SK-N-MC (cell line): Measurements from ENCODE around the gene AQP1.

Source experiments
- DNase-seq: peaks from one replicate; pipeline ENCODE4 v3.0.0-alpha.2; 2011; ENCODE audit warnings: low read depth, low spot score
- H3K27ac ChIP-seq: fragments of 200-600 bp; sonication (generic); 2 replicates; pipeline ENCODE4 v1.5.1; 2016; ENCODE audit warnings: mixed run types
- H3K36me3 ChIP-seq: fragments of 200-600 bp; sonication (generic); 2 replicates; pipeline ENCODE4 v1.6.1; 2017; ENCODE audit warnings: antibody characterized with exemption, low read length, mixed read lengths; ENCODE audit not compliant: insufficient read depth
- H3K4me3 ChIP-seq: fragments of 200-600 bp; sonication (generic); 2 replicates; pipeline ENCODE4 v1.5.1; 2016
- H3K9ac ChIP-seq: fragments of 200-600 bp; sonication (generic); 2 replicates; pipeline ENCODE4 v1.8.0; 2017; ENCODE audit warnings: mixed run types, mixed read lengths; ENCODE audit not compliant: insufficient read length
- H3K9me3 ChIP-seq: fragments of 200-600 bp; sonication (generic); 2 replicates; pipeline ENCODE4 v1.6.1; 2017; ENCODE audit warnings: low read depth, mild to moderate bottlenecking, antibody characterized with exemption, low read length, moderate library complexity, mixed read lengths
- EZH2 ChIP-seq: fragments of 200-600 bp; sonication (generic); IDR thresholded peaks from one replicate; pipeline ENCODE4 v1.6.1; 2017; ENCODE audit warnings: antibody characterized with exemption
- FOXP2 ChIP-seq: optimal IDR thresholded peaks from 2 replicates; pipeline ENCODE3; 2011; ENCODE audit warnings: mild to moderate bottlenecking, moderate library complexity; ENCODE audit not compliant: insufficient read depth; ENCODE audit errors: extremely low read length, control extremely low read depth
- POLR2AphosphoS5 ChIP-seq: IDR thresholded peaks from 2 replicates; pipeline ENCODE4 v1.6.1; 2012; ENCODE audit warnings: mild to moderate bottlenecking, low read depth, low read length, borderline replicate concordance

The AQP1 gene

GRCh38 chr7:30931161-30931928 lies 19.7 kb downstream of the AQP1 start:
- Histone ChIP-seq H3K27ac (no peak overlapping the region), H3K9me3 (no peaks in the 10 kb centered on the region), H3K4me3 (no peak overlapping the region), H3K36me3 (no peaks in the 10 kb centered on the region), H3K9ac (no peak overlapping the region)
- DNase-seq = no peak
- TF ChIP-seq FOXP2 (no peak), POLR2AphosphoS5 (no peak), EZH2 (no peak)

GRCh38 chr7:30931929-30932540 lies 20.4 kb downstream of the AQP1 start:
- Histone ChIP-seq H3K9me3 (no peaks in the 10 kb centered on the region), H3K36me3 (no peaks in the 10 kb centered on the region), H3K4me3 (no peak overlapping the region), H3K27ac (no peak overlapping the region), H3K9ac (no peak overlapping the region)
- no peak for DNase-seq
- no peak for TF ChIP-seq POLR2AphosphoS5
- no peak for TF ChIP-seq EZH2
- TF ChIP-seq FOXP2 = no peak

DNA sequence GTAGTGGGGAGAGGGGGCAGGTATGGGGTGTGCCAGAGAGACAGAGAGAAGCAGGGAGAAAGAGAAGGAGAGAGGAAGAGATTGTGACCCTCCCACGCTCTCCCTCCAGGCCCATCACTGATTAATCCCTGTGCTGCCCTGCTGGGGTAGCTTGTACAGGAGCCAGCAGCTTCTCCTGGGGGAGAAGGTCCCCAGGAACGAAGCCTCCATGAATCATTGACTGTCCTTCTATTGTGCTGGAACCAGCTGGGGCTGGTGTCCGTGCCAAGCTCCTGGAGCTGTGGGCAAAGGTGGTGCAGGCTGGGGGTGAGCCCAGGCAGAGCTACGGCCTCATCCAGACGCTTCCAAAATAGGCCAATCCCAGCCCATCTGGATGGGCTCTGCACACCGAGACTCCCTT lies 20.9 kb downstream of the AQP1 start:
- Histone ChIP-seq H3K9ac (no peak overlapping the region), H3K27ac (no peak overlapping the region), H3K4me3 (no peak overlapping the region), H3K9me3 (no peaks in the 10 kb centered on the region), H3K36me3 (no peaks in the 10 kb centered on the region)
- TF ChIP-seq POLR2AphosphoS5 (no peak), FOXP2 (no peak), EZH2 (no peak)
- no peak for DNase-seq

DNA sequence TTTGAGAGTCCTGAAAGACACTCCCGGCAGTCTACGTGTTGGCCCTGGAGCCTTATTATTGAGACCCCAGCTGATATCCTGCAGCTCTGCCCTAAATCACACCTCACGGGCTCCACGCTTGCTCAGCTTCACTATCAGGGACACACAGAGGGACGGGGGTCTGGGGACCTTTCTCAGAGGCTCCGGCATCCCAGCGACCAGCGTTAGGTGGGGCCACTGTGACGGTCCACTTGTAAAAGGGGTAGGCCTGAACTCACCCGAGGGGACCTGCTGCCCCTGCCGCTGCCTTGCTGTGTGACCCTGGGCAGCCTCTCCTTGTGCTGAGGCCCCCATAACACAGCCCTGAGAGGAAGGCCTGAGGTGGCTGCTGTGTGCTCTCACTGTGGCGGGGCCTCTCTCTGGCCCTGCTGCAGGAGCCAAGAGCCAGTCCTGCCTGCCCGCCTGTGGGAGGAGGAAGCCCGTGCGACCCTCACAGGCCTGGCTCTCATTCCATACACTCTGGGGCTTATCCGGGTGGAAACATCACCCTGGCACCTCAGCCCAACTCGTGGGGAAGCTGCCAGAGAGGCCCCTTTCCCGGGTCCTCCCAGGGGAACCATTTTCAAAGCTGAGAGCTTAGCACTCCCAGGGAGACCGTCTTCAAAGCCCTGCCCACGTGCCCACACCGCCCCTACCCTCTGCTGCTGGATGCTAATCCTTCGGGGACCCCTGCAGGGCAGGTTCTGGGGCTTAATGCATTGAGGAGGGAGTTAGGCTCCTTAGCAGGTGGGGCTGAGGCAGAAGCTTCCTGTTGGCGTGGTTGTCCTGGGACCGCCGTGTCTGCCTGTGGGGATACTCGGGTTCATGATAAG lies 21.7 kb downstream of the AQP1 start:
- no peak for DNase-seq
- TF ChIP-seq EZH2 (no peak), FOXP2 (no peak)
- Histone ChIP-seq H3K9me3 (no peaks in the 10 kb centered on the region), H3K36me3 (no peaks in the 10 kb centered on the region), H3K4me3 (no peak overlapping the region), H3K9ac (no peak overlapping the region), H3K27ac (no peak overlapping the region)

GRCh38 chr7:30934225-30934624 lies 22.6 kb downstream of the AQP1 start:
- Histone ChIP-seq H3K36me3 (no peaks in the 10 kb centered on the region), H3K9ac (no peak overlapping the region), H3K9me3 (no peaks in the 10 kb centered on the region), H3K27ac (no peak overlapping the region), H3K4me3 (no peak overlapping the region)
- DNase-seq = no peak
- TF ChIP-seq POLR2AphosphoS5 = no peak
- TF ChIP-seq FOXP2 = no peak
- TF ChIP-seq EZH2 = no peak

DNA sequence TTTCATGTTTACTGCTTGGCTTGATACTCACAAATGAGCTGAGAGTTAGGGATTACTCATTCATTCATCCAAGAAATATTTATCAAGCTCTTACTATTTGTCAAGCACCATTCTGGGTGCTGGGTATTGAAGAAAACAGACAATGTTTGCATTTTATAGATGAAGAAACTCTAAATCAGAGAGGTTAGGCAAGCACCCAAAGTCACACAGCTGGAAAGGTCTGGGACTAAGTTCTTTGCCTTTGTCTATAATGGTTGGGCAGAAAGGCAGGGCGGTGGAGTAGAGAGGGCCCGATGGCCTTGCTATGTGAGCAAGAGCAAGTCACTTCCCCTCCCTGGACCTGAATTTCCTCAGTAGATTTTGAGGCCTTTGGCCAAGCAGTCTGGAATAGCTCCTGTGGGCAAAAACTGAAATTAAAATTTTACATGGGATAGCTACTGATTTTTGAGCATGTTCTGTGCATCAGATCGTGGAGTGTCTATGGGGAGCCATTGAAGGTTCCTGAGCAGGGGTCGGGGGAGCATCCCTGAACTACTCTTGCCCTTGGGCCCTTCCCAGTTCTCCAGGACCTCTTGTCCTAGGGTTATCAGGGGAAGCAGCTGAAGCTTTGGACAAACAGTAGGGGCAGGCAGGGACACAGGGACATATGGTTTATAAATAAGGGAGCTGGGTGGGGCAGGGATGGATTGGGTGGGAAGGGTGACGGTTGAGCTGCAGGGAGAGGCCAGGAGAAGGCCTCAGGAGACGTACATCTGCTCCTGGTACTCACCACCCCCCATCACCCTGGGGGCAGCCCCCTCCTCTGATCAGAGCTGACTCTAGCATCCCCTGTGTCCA lies 23.3 kb downstream of the AQP1 start:
- H3K4me3 ChIP-seq = no peak overlapping the region
- no peak overlapping the region for H3K27ac ChIP-seq
- H3K36me3 ChIP-seq = no peaks in the 10 kb centered on the region
- no peaks in the 10 kb centered on the region for H3K9me3 ChIP-seq
- H3K9ac ChIP-seq = no peak overlapping the region
- TF ChIP-seq POLR2AphosphoS5 (no peak), EZH2 (no peak)
- no peak for DNase-seq

DNA sequence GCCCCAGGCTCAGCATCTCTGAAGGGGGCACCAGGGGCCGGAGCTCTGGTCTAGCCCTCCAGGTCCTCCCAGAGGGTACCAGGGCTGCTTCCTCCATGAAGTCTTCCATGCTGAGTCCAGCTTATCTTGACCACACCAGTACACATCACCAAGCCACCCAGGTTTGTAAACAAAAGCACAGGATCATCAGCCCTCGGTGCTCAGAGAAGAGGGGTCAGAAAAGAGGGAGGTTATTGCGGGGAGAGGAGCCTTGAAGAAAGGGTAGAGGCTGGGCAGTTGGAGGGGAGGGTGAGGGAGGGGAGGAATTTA lies 23.9 kb downstream of the AQP1 start:
- no peaks in the 10 kb centered on the region for H3K9me3 ChIP-seq
- no peak for DNase-seq
- H3K36me3 ChIP-seq = no peaks in the 10 kb centered on the region
- no peak overlapping the region for H3K27ac ChIP-seq
- no peak for TF ChIP-seq FOXP2
- TF ChIP-seq POLR2AphosphoS5 = no peak
- no peak for TF ChIP-seq EZH2
- no peak overlapping the region for H3K4me3 ChIP-seq
- no peak overlapping the region for H3K9ac ChIP-seq

GRCh38 chr7:30936650-30937245 lies 25.1 kb downstream of the AQP1 start:
- H3K9me3 ChIP-seq = no peaks in the 10 kb centered on the region
- TF ChIP-seq FOXP2 (no peak), EZH2 (no peak), POLR2AphosphoS5 (no peak)
- no peaks in the 10 kb centered on the region for H3K36me3 ChIP-seq
- no peak for DNase-seq
- no peak overlapping the region for H3K27ac ChIP-seq
- no peak overlapping the region for H3K4me3 ChIP-seq
- no peak overlapping the region for H3K9ac ChIP-seq
